T-helper 1 cell treated with Interleukin-12 subunit alpha and Interleukin-12 subunit beta and Interleukin-4 antibody, amounts not matched to agents 30 ng/mL and 1 ng/mL, for 36 hours (primary cell): ENCODE data around the gene JAG1. TPM values are rescaled to one million over a fixed set of nuclear protein-coding genes. Genes with fewer than 3 reads are reported as not detected.
"Not testable (repeated sequence)": the region's sequence is repeated elsewhere in the genome, so short reads cannot be mapped to it uniquely, and the experiment has no call there.

ENCODE experiments used
- intact Hi-C: fragments of 100-400 bp; cut with micrococcal nuclease; formaldehyde crosslinking; loops from one replicate; pipeline ENCODE4 v1.15.1; 2024
- total RNA-seq: library from RNA; stranded (reverse); gene quantifications from 2 replicates; pipeline ENCODE4 v1.2.3, GENCODE V29; 2022

JAG1 gene
- total RNA-seq, 1 donor from 2014 or later, result 0.88 TPM

GRCh38 chr20:10617549-10618133 lies 56.2 kb downstream of the JAG1 start:
- intact Hi-C loops, result not testable (repeated sequence)

DNA sequence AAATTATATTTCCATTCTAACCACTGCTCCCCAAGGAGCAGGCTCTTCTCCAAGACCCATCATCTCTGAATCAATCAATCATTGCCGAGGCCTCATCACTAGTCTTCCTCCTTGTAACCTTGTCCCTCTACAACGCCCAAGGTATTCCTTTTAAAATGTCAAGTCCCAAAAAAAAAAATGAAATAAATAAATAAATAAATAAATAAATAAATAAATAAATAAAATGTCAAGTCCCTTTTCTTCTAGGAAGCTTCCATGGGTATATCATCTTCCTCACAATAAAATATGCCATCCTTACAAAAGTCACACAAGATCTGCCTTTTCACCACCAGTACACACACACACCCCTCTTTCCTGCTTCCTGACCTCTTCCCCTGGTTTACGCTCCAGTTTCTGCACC lies 57.6 kb downstream of the JAG1 start:
- intact Hi-C loops, result no loop called here

- intact Hi-C loops, result no loop called here
These were observed 59.9 kb downstream of the JAG1 start for GRCh38 chr20:10613911-10614310.

DNA sequence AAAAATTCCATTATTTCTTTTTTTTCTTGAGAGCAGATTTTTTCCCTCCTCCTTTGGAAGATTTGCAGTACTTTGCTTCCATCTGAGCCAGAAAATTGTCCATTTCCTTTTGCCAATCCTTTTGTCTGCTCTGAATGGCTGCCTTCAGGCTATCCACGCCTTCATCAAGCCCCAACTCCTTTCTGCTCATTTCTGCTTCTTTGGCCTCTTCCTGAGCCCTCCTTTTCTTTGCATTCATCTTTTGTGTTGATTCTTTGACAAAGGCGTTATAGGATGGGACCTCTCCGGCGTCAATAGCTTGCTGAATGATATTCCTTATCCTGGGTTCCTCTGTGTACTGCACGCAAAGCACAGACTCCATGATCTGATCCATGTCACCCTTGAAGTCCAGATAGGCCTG lies 60.4 kb downstream of the JAG1 start:
- intact Hi-C loops, result not testable (repeated sequence)

GRCh38 chr20:10611357-10611756 lies 62.4 kb downstream of the JAG1 start:
- intact Hi-C loops, result no loop called here

DNA sequence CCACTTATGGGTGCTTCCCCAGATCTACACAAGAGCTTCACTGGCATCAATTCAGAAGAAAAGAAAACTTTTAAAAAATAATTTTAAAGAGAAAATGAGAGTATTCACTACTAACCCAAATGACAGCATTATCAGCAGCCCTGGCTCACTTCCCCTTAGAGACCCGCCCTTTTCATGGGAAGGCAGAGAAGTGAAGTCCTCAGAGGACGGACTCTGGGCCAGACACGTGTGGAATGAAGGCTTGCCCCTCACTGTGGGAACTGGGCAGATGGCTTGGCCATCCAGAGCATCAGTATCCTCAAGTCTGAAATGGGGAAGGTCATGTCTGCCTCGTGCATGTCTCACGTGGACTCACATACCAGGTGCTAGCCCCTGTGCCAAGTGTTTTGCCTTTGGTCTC lies 63.5 kb downstream of the JAG1 start:
- intact Hi-C loops, result no loop called here

DNA sequence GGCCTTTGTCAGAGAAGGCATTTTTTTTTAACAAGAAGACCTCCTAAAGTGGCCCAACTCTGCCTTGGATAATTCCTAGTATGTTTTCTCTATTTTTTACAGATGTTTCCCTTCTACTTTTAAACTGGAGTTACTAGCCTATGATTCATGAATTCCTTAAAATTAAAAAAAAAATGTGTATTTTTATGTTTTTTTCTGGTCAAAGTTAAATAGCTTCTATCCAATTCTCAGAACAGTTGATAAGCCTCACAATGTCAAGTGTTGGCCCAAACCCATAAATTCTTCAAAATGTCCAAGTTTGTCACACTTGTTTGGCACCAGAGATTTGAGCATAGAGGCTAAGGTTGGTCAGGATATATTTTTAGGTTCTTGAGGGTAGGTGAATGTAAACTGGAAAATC lies 64.0 kb downstream of the JAG1 start:
- intact Hi-C loops, result no loop called here

- intact Hi-C loops, result no loop called here
These were observed 64.5 kb downstream of the JAG1 start for GRCh38 chr20:10609276-10609675.

DNA sequence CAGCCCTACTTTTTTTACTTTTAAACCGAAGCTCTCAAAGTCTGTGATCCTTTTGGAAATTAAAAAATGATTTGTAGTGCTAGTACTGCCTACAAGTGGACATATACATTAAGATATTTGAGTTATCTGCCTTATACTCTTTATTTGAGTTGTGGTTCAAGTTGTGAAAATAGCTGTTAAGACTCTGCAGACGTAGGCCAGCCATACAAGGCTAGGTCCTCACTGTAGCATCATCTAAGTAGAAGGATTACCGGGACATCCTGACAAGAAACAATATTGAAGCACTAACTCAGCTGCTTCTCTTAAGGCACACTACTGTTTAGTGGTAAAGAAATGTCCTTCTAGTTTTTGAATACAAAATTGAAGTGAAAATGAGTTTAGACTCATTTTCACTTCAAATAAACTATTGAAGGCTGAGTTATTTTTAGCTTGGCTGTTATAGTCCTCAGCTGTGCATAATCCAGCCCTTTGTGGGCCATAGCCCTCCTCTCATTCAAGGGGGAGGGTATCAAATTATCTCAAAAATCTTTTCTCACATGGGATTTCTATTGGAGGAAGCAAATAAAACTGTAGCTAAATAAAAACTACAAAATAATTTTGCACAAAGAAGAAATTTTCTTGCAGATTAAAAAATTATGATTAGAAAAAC lies 68.1 kb downstream of the JAG1 start:
- intact Hi-C loops, result no loop called here

DNA sequence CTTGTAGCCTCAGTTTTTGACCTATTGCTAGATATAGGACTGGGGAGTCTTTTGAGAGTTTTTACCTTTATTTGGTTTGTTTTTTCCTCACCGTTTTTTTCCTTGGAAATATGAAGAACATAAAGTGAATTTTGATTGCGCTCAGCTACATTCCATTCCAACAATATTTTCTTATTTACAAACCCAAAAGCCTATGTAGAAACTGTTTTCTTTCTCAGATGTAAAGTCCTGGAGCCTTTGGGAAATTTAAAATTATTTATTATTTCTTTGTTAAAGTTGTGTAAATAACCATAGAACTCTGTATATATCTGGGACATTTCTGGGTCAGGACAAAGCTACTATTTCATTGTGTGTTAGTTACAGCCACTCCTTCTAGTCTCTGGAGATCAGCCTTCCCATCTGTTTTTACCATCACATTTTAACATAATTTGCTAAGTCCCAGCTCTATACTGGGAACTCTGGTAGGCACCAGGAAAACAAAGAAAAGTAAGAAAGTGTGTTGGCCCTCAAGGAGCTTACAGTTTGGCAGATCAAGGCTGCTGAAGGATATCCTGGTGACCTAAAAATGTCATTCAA lies 68.8 kb downstream of the JAG1 start:
- intact Hi-C loops, result no loop called here

DNA sequence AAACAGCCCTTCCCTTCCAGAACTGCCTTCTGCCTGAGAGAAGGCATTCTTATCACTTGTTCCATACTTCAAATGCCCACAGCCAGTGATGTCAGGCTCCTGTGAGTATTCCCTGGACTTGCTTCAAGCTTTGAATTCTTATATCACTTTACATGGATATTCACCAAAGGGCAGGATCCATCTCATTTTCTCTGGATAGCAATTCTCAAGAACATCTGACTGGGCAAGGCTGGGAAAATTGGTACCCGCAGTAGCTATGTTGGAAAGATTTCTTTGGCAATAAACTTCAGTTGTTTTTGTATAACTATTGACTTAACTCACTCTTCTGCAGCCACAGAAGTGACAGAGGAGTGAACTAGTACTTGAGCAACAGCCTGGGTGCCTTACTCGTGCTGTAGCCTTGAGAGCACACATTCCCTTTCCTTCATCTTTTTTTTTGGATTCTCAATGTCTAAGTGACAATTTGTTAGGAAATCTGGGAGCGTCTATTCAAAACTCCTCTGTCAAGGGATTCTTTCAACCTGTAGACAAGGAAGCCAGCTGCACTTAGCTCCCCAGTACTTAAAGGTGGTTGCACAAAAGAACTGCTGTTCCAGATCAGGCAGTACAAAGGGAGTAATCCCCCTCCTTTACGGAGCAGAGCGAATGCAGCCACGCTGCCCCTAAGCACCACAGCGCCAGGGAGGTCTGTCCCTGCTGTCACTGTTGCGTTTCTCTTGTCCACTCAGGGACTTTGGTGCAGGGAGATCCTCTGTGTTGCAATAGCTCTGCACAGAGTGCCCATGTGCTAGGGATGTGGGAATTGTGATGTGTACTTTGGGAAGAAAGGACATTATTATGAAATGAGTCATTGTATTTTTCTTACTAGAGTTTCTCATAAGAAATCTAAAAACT lies 69.6 kb downstream of the JAG1 start:
- intact Hi-C loops, result no loop called here

DNA sequence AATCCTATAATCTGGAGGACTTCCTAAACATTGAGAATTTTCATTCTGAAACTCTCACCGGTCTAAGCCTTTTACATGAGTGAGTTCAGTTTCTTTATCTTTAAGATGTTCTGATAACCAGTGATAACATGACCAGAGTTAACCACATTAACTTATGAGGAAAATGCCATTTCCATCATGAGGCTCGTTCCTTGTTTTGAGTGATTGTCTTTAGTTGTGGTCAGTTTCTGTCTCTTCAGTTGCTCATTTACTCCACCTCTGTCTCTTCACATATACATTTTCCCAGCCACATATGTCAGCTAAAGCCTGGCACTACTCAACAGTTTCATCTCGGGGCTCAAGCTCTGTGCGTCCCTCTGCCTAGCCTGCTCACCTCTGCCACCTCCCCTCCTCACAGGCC lies 70.4 kb downstream of the JAG1 start:
- intact Hi-C loops, result no loop called here

GRCh38 chr20:10602221-10602871 lies 71.5 kb downstream of the JAG1 start:
- intact Hi-C loops, result no loop called here

DNA sequence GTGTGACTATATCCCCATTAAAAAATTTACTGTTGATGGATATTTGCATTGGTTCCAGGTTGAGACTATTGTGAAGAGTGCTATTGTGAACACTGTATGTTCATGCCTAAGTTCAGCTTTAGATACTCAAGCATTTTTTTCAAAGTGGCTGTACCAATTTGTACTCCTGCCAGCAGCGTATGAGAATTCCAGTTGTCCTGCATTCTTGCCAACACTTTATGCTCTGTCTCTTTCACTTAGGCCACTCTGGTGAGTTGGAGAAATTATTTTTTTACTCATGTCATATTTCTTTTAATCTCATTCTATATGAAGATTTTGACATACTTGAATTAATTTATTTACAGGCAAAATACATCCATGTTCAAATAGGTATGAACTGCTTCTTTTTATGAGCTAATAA lies 76.2 kb downstream of the JAG1 start:
- intact Hi-C loops, result no loop called here

GRCh38 chr20:10596710-10597121 lies 77.1 kb downstream of the JAG1 start:
- intact Hi-C loops, result no loop called here

GRCh38 chr20:10595985-10596384 lies 77.8 kb downstream of the JAG1 start:
- intact Hi-C loops, result no loop called here

GRCh38 chr20:10595266-10595665 lies 78.5 kb downstream of the JAG1 start:
- intact Hi-C loops, result no loop called here

- intact Hi-C loops, result no loop called here
These were observed 79.4 kb downstream of the JAG1 start for GRCh38 chr20:10594296-10594868.

DNA sequence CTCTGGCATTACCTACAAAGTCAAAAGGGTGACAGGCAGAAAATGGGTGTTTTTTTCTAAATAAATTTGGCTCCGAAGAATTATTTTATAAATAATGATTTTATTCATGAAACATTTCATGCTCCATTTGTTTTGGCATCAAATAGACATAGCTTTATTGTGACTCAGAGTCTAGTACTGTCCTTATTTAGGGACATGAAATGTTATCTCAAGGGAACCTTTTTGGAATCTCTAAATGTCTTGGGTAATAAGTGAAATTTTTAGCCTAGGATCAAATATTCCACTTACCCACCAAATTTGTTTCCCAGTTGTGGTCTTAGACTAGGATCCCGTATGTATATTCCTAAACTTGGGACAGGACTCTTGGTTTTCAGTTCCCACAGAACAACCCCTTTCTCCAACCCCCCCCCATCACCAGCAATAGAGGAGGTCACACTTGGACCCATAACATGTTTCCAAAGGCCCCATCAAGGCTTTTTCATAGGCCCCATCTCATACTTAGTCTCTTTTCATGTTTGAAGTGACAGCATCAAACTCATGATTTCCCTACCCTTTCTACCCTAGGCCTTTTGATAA lies 81.8 kb downstream of the JAG1 start:
- intact Hi-C loops, result no loop called here

GRCh38 chr20:10590950-10591671 lies 82.7 kb downstream of the JAG1 start:
- intact Hi-C loops, result no loop called here
